Amniotic stem cell (primary cell): Measurements from ENCODE around the gene LY6G5B.

Source experiments
- DNase-seq: peaks from one replicate; lab custom pipeline; 2025; lab: John Stamatoyannopoulos, UW

The LY6G5B gene

GRCh38 chr6:31715022-31715958, 45.5 kb downstream of the LY6G5B start, which contains the start of gene LY6G6D:
Gene LY6G6D, plus strand, starts transcription at chr6:31715348. Its CDS starts 8 bp downstream, at chr6:31715356.
- DNase-seq, result no peak

- DNase-seq, result no peak
These were observed 47.9 kb downstream of the LY6G5B start for GRCh38 chr6:31717499-31718222.

- DNase-seq, result no peak
These were observed 48.5 kb downstream of the LY6G5B start for GRCh38 chr6:31718265-31718664.

DNA sequence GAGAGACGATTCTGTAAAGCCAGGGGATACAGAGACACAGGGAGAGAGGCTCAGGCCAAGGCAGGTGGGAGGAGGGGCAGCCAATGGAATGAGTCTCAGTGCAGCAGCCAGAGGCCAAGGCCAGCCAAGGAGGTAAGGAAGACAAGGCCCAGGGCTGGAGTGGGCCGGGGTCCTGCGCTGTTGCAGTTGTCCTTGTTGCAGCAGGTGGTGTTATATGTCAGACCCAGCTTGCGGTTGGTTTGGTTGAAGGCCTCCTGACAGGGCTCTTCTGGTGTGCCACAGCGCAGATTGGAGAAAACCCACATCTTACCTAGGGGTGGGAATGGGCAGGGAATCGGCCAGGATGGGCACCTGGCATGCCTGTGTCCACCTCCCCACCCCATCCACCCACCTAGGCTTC, 49.2 kb downstream of the LY6G5B start:
- no peak for DNase-seq

DNA sequence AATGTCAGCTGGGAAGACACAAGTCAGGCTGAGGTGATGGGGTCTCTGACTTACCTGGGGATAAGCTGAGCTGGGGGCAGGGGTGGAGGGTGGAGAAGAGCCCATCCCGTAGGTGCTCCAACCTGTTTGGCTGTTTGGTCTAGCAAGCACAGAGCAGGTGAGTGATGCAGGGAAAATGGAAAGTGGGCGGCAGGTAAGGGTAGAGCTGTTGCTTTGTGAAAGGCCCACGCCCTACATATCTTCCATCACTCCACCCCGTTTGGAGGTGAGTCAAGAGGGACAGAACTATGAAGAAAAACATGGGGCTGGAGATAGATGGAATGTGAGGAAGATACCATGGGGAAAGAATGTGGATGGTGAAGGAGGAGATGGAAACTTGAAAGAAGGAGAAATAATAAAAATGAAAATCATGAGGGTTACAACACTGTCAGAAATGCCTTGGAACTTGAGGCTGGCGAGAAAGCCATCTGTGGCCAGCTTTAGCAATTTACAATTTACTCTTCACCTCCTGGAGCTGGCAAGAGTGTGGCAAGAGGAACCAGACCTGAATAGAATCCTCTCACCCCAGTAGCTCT, 50.5 kb downstream of the LY6G5B start:
- DNase-seq, result no peak

DNA sequence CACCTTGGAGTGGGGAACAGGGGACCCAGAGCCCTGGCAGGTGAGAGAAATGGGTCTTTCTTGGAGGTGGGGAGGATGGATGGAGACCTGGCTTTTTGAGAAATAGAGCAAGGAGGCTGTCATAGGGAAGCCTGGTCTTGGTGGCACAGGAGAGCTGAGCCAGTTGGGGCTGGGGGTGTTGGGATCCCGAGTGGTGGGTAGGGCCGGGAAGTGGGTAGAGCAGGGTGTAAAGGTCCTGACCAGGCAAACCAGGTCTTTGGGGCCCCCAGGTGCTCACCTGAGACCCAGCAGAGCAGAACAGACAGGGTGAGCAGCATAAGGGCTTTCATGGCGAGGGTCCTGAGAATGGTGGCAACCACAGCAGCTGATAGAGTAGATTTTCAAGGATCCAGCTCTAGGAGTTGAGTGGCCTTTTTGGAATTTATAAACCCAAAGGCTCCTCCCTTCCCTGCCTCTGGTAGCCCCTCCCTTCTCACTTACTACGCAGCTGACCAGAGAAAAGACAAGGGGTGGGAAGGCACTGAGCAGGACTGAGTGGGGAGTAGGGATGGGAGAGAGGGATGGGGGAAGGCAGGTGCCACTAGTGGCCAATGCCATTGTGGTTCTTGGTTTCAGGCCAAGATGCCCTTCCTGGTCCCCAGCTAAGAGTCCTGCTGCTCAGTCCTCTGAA, 51.7 kb downstream of the LY6G5B start, which contains the start of gene LY6G6C:
Gene LY6G6C, minus strand, starts transcription at position 396 of the 670 bp plus-strand sequence. Its CDS starts 67 bp downstream, at position 329.
- no peak for DNase-seq

- no peak for DNase-seq
These were observed 52.4 kb downstream of the LY6G5B start for GRCh38 chr6:31722173-31722572.
